ENCODE results near the gene HTR1D. TPM values are rescaled to one million over a fixed set of nuclear protein-coding genes. Genes with fewer than 3 reads are reported as not detected.
A peak's percentile ranks its signal among the peaks of the same experiment; 100 is the strongest.

Gene HTR1D
- total and polyA plus RNA-seq, 2 donors, result 0.07 TPM; not detected in 1

- Histone ChIP-seq H3K36me3 (ENCODE audit: control insufficient read depth in 2 of 2, insufficient read depth in 2 of 2, low read length in 1 of 2) (no peaks in the 10 kb centered on the region), H3K27me3 (ENCODE audit: control insufficient read depth in 2 of 2, insufficient read depth in 1 of 2, low read length in 1 of 2) (peaks cover 0 to 6% of the 10 kb centered on the region in 2 donors), H3K27ac (ENCODE audit: low read depth in 1 of 2, low read length in 1 of 2) (peak overlapping the region; percentile 82 to 92), H3K4me1 (ENCODE audit: control insufficient read depth in 2 of 2, insufficient read depth in 2 of 2, low read length in 2 of 2) (peaks cover 4 to 19% of the 10 kb centered on the region in 2 donors), H3K4me3 (ENCODE audit: low read length in 2 of 2) (peak overlapping the region; percentile 84 to 93), H3K9me3 (ENCODE audit: control insufficient read depth in 2 of 2, insufficient read depth in 1 of 2, low read length in 1 of 2) (no peaks in the 10 kb centered on the region)
- under 1% methylated on average over 48 of the region's 49 CpGs for WGBS
- DNase-seq (ENCODE audit: low read depth in 6 of 9, low spot score in 9 of 9), result no peak
Observed at GRCh38 chr1:23168079-23168444, 49.2 kb downstream of the HTR1D start.

- peaks cover 0 to 6% of the 10 kb centered on the region in 2 donors for H3K27me3 ChIP-seq (ENCODE audit: control insufficient read depth in 2 of 2, insufficient read depth in 1 of 2, low read length in 1 of 2)
- DNase-seq (ENCODE audit: low read depth in 6 of 9, low spot score in 9 of 9), result peak in 3 of 9 donors; percentile 21 to 57 (median 35)
- H3K27ac ChIP-seq (ENCODE audit: low read depth in 1 of 2, low read length in 1 of 2), result peak overlapping the region; percentile 79 to 92
- peak overlapping the region; percentile 84 to 93 for H3K4me3 ChIP-seq (ENCODE audit: low read length in 2 of 2)
- peaks cover 4 to 19% of the 10 kb centered on the region in 2 donors for H3K4me1 ChIP-seq (ENCODE audit: control insufficient read depth in 2 of 2, insufficient read depth in 2 of 2, low read length in 2 of 2)
- no peaks in the 10 kb centered on the region for H3K36me3 ChIP-seq (ENCODE audit: control insufficient read depth in 2 of 2, insufficient read depth in 2 of 2, low read length in 1 of 2)
- 2% methylated on average over 45 of the region's 45 CpGs for WGBS
- no peaks in the 10 kb centered on the region for H3K9me3 ChIP-seq (ENCODE audit: control insufficient read depth in 2 of 2, insufficient read depth in 1 of 2, low read length in 1 of 2)
Observed at GRCh38 chr1:23167353-23168078, 49.8 kb downstream of the HTR1D start.

- no peaks in the 10 kb centered on the region for H3K9me3 ChIP-seq (ENCODE audit: control insufficient read depth in 2 of 2, insufficient read depth in 1 of 2, low read length in 1 of 2)
- H3K4me1 ChIP-seq (ENCODE audit: control insufficient read depth in 2 of 2, insufficient read depth in 2 of 2, low read length in 2 of 2), result peaks cover 4 to 19% of the 10 kb centered on the region in 2 donors
- DNase-seq (ENCODE audit: low read depth in 6 of 9, low spot score in 9 of 9), result no peak
- peaks cover 0 to 6% of the 10 kb centered on the region in 2 donors for H3K27me3 ChIP-seq (ENCODE audit: control insufficient read depth in 2 of 2, insufficient read depth in 1 of 2, low read length in 1 of 2)
- peak overlapping the region; percentile 84 to 93 for H3K4me3 ChIP-seq (ENCODE audit: low read length in 2 of 2)
- H3K36me3 ChIP-seq (ENCODE audit: control insufficient read depth in 2 of 2, insufficient read depth in 2 of 2, low read length in 1 of 2), result no peaks in the 10 kb centered on the region
- peak overlapping the region in 1 of 2 donors; percentile 64 for H3K27ac ChIP-seq (ENCODE audit: low read depth in 1 of 2, low read length in 1 of 2)
Observed at GRCh38 chr1:23166854-23167253, 50.4 kb downstream of the HTR1D start.

GRCh38 chr1:23163395-23163794 lies 53.9 kb downstream of the HTR1D start:
- H3K9me3 ChIP-seq (ENCODE audit: control insufficient read depth in 2 of 2, insufficient read depth in 1 of 2, low read length in 1 of 2), result no peaks in the 10 kb centered on the region
- H3K4me1 ChIP-seq (ENCODE audit: control insufficient read depth in 2 of 2, insufficient read depth in 2 of 2, low read length in 2 of 2), result peaks cover 4 to 7% of the 10 kb centered on the region in 2 donors
- H3K4me3 ChIP-seq (ENCODE audit: low read length in 2 of 2), result no peak overlapping the region
- no peak for DNase-seq (ENCODE audit: low read depth in 6 of 9, low spot score in 9 of 9)
- H3K27ac ChIP-seq (ENCODE audit: low read depth in 1 of 2, low read length in 1 of 2), result no peak overlapping the region
- WGBS, result 98% methylated on average over 3 of the region's 3 CpGs
- no peaks in the 10 kb centered on the region for H3K36me3 ChIP-seq (ENCODE audit: control insufficient read depth in 2 of 2, insufficient read depth in 2 of 2, low read length in 1 of 2)
- peaks cover 0 to 6% of the 10 kb centered on the region in 2 donors for H3K27me3 ChIP-seq (ENCODE audit: control insufficient read depth in 2 of 2, insufficient read depth in 1 of 2, low read length in 1 of 2)

- Histone ChIP-seq H3K27me3 (ENCODE audit: control insufficient read depth in 2 of 2, insufficient read depth in 1 of 2, low read length in 1 of 2) (no peaks in the 10 kb centered on the region), H3K27ac (ENCODE audit: low read depth in 1 of 2, low read length in 1 of 2) (no peak overlapping the region), H3K4me3 (ENCODE audit: low read length in 2 of 2) (no peak overlapping the region), H3K4me1 (ENCODE audit: control insufficient read depth in 2 of 2, insufficient read depth in 2 of 2, low read length in 2 of 2) (no peaks in the 10 kb centered on the region), H3K9me3 (ENCODE audit: control insufficient read depth in 2 of 2, insufficient read depth in 1 of 2, low read length in 1 of 2) (no peaks in the 10 kb centered on the region), H3K36me3 (ENCODE audit: control insufficient read depth in 2 of 2, insufficient read depth in 2 of 2, low read length in 1 of 2) (no peaks in the 10 kb centered on the region)
- 98% methylated on average over 5 of the region's 5 CpGs for WGBS
- no peak for DNase-seq (ENCODE audit: low read depth in 6 of 9, low spot score in 9 of 9)
Observed at GRCh38 chr1:23159963-23160877, 57.1 kb downstream of the HTR1D start.

- H3K27ac ChIP-seq (ENCODE audit: low read depth in 1 of 2, low read length in 1 of 2), result no peak overlapping the region
- no peak overlapping the region for H3K4me3 ChIP-seq (ENCODE audit: low read length in 2 of 2)
- no peak for DNase-seq (ENCODE audit: low read depth in 6 of 9, low spot score in 9 of 9)
- H3K36me3 ChIP-seq (ENCODE audit: control insufficient read depth in 2 of 2, insufficient read depth in 2 of 2, low read length in 1 of 2), result no peaks in the 10 kb centered on the region
- no peaks in the 10 kb centered on the region for H3K9me3 ChIP-seq (ENCODE audit: control insufficient read depth in 2 of 2, insufficient read depth in 1 of 2, low read length in 1 of 2)
- no peaks in the 10 kb centered on the region for H3K27me3 ChIP-seq (ENCODE audit: control insufficient read depth in 2 of 2, insufficient read depth in 1 of 2, low read length in 1 of 2)
- 98% methylated on average over 4 of the region's 4 CpGs for WGBS
- no peaks in the 10 kb centered on the region for H3K4me1 ChIP-seq (ENCODE audit: control insufficient read depth in 2 of 2, insufficient read depth in 2 of 2, low read length in 2 of 2)
Observed at GRCh38 chr1:23156940-23157339, 60.4 kb downstream of the HTR1D start.

GRCh38 chr1:23152966-23153684 lies 64.2 kb downstream of the HTR1D start:
- Histone ChIP-seq H3K27ac (ENCODE audit: low read depth in 1 of 2, low read length in 1 of 2) (no peak overlapping the region), H3K36me3 (ENCODE audit: control insufficient read depth in 2 of 2, insufficient read depth in 2 of 2, low read length in 1 of 2) (no peaks in the 10 kb centered on the region), H3K27me3 (ENCODE audit: control insufficient read depth in 2 of 2, insufficient read depth in 1 of 2, low read length in 1 of 2) (no peaks in the 10 kb centered on the region), H3K4me3 (ENCODE audit: low read length in 2 of 2) (no peak overlapping the region), H3K9me3 (ENCODE audit: control insufficient read depth in 2 of 2, insufficient read depth in 1 of 2, low read length in 1 of 2) (no peaks in the 10 kb centered on the region), H3K4me1 (ENCODE audit: control insufficient read depth in 2 of 2, insufficient read depth in 2 of 2, low read length in 2 of 2) (peaks cover 0 to 2% of the 10 kb centered on the region in 2 donors)
- WGBS, result 100% methylated on average over 1 of the region's 1 CpG
- DNase-seq (ENCODE audit: low read depth in 6 of 9, low spot score in 9 of 9), result no peak

GRCh38 chr1:23150742-23151141 lies 66.6 kb downstream of the HTR1D start:
- 98% methylated on average over 5 of the region's 5 CpGs for WGBS
- no peak for DNase-seq (ENCODE audit: low read depth in 6 of 9, low spot score in 9 of 9)
- no peak overlapping the region for H3K27ac ChIP-seq (ENCODE audit: low read depth in 1 of 2, low read length in 1 of 2)
- H3K4me3 ChIP-seq (ENCODE audit: low read length in 2 of 2), result no peak overlapping the region
- no peaks in the 10 kb centered on the region for H3K36me3 ChIP-seq (ENCODE audit: control insufficient read depth in 2 of 2, insufficient read depth in 2 of 2, low read length in 1 of 2)
- H3K4me1 ChIP-seq (ENCODE audit: control insufficient read depth in 2 of 2, insufficient read depth in 2 of 2, low read length in 2 of 2), result peaks cover 0 to 2% of the 10 kb centered on the region in 2 donors
- no peaks in the 10 kb centered on the region for H3K27me3 ChIP-seq (ENCODE audit: control insufficient read depth in 2 of 2, insufficient read depth in 1 of 2, low read length in 1 of 2)
- no peaks in the 10 kb centered on the region for H3K9me3 ChIP-seq (ENCODE audit: control insufficient read depth in 2 of 2, insufficient read depth in 1 of 2, low read length in 1 of 2)

Data from thymus (tissue), 11 donors.